Natural killer cell (primary cell): ENCODE results near the gene TBATA. TPM values are rescaled to one million over a fixed set of nuclear protein-coding genes. Genes with fewer than 3 reads are reported as not detected.
"Not testable (repeated sequence)": the region's sequence is repeated elsewhere in the genome, so short reads cannot be mapped to it uniquely, and the experiment has no call there.

Source experiments
- ATAC-seq, 3 donors: fragments of 150-1000 bp in 2 of 3; fragments of 200-7000 bp in 1 of 3; cut with Tn5 transposase; 1 replicate in 1 of 3; 2 replicates in 2 of 3; pipeline ENCODE4 v1.10.0; 2021; ENCODE audit warnings: mild to moderate bottlenecking in 2 of 3, moderate library complexity in 2 of 3
- DNase-seq, 2 donors: peaks; one replicate each; pipeline versions ENCODE4 v3.0.0 to v3.0.0-alpha.2; 2013 to 2021; ENCODE audit warnings: mixed read lengths in 1 of 2
- H3K27ac ChIP-seq: one replicate; pipeline ENCODE4 v1.5.1; 2013; ENCODE audit warnings: mild to moderate bottlenecking, low read length
- H3K27me3 ChIP-seq: one replicate; pipeline ENCODE4 v1.6.1; 2013; ENCODE audit warnings: low read length; ENCODE audit not compliant: control insufficient read depth, insufficient read depth
- H3K36me3 ChIP-seq: one replicate; pipeline ENCODE4 v1.6.1; 2013; ENCODE audit warnings: low read length; ENCODE audit not compliant: control insufficient read depth, insufficient read depth
- H3K4me1 ChIP-seq: one replicate; pipeline ENCODE4 v1.6.1; 2013; ENCODE audit warnings: low read length; ENCODE audit not compliant: control insufficient read depth, insufficient read depth
- H3K4me3 ChIP-seq: one replicate; pipeline ENCODE4 v1.5.1; 2013; ENCODE audit warnings: low read length
- H3K9me3 ChIP-seq: one replicate; pipeline ENCODE4 v1.6.1; 2013; ENCODE audit warnings: low read length; ENCODE audit not compliant: control insufficient read depth, insufficient read depth
- H3K27ac Mint-ChIP-seq, 2 donors: one replicate each; pipeline ENCODE4 v1.8.0; 2022; ENCODE audit warnings: mild to moderate bottlenecking in 2 of 2, mixed read lengths in 2 of 2, moderate library complexity in 1 of 2
- H3K27me3 Mint-ChIP-seq, 2 donors: one replicate each; pipeline ENCODE4 v1.8.0; 2022; ENCODE audit warnings: low read depth in 2 of 2, mixed read lengths in 2 of 2
- H3K36me3 Mint-ChIP-seq: one replicate; pipeline ENCODE4 v1.8.0; 2022; ENCODE audit warnings: mixed read lengths
- H3K4me1 Mint-ChIP-seq, 2 donors: one replicate each; pipeline ENCODE4 v1.8.0; 2022; ENCODE audit warnings: mixed read lengths in 2 of 2
- H3K4me3 Mint-ChIP-seq: one replicate; pipeline ENCODE4 v1.8.0; 2022; ENCODE audit warnings: mild to moderate bottlenecking, moderate library complexity, mixed read lengths
- H3K9me3 Mint-ChIP-seq, 2 donors: one replicate each; pipeline ENCODE4 v1.8.0; 2022; ENCODE audit warnings: mixed read lengths in 2 of 2
- WGBS: methylation state at CpG from one replicate; pipeline ENCODE4 v1.1.7; 2013; ENCODE audit warnings: missing lambda C conversion rate; ENCODE audit not compliant: insufficient coverage; 5-methylcytosine and 5-hydroxymethylcytosine counted together
- intact Hi-C: fragments of 100-400 bp; cut with micrococcal nuclease; formaldehyde crosslinking; loops from one replicate; pipeline ENCODE4 v1.14.2; 2022
- total RNA-seq, 4 donors: library from RNA; stranded (reverse); fragments of 120-200 nt in 1 of 4; gene quantifications; one replicate each; pipeline versions ENCODE4 v1.2.3 to v1.2.4, GENCODE V29; 2013 to 2022
- TF ChIP-seq, protein P1 (sequence below): fragments of 200-600 bp; IDR thresholded peaks from one replicate; pipeline ENCODE4 v1.8.0; 2022; ENCODE audit warnings: antibody characterized with exemption

Gene TBATA
- total RNA-seq, 3 donors from 2014 or later (not counting 1 experiment from before 2014, with no cell fraction given): 0.16 TPM; not detected in 2

DNA sequence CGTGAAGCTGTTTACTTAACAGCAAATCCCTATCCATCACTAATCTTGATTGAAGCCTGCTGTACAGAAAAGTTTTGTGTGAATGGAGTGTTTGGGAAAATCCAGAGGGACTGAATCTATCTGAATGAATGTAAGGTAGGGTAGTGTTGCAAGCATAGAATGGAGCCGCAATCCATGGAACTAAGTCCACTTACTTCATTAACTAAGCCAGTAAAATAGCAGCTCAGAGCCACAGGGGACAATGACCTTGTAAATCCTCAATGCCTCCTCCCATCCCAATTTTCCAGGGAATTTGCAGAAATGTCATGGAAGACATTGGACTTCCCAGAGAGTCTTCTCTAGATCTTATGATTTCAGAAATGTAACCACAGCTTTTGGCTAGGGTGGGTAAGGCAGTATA lies 15.2 kb downstream of the TBATA start:
- DNase-seq (no peak), ATAC-seq (no peak)
- intact Hi-C loops: no loop called here
- no peak overlapping the region for H3K27ac Mint-ChIP-seq
- peaks cover 0 to 3% of the 10 kb centered on the region in 2 donors for H3K27me3 Mint-ChIP-seq
- H3K4me3 Mint-ChIP-seq: no peak overlapping the region
- no peaks in the 10 kb centered on the region for H3K9me3 ChIP-seq
- TF ChIP-seq, protein P1, sequence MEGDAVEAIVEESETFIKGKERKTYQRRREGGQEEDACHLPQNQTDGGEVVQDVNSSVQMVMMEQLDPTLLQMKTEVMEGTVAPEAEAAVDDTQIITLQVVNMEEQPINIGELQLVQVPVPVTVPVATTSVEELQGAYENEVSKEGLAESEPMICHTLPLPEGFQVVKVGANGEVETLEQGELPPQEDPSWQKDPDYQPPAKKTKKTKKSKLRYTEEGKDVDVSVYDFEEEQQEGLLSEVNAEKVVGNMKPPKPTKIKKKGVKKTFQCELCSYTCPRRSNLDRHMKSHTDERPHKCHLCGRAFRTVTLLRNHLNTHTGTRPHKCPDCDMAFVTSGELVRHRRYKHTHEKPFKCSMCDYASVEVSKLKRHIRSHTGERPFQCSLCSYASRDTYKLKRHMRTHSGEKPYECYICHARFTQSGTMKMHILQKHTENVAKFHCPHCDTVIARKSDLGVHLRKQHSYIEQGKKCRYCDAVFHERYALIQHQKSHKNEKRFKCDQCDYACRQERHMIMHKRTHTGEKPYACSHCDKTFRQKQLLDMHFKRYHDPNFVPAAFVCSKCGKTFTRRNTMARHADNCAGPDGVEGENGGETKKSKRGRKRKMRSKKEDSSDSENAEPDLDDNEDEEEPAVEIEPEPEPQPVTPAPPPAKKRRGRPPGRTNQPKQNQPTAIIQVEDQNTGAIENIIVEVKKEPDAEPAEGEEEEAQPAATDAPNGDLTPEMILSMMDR: no peak
- no peak overlapping the region for H3K27ac ChIP-seq
- H3K4me1 Mint-ChIP-seq: peaks cover 0 to 4% of the 10 kb centered on the region in 2 donors
- no peak overlapping the region for H3K4me3 ChIP-seq
- 100% methylated on average over 1 of the region's 2 CpGs for WGBS
- H3K4me1 ChIP-seq: no peaks in the 10 kb centered on the region
- H3K9me3 Mint-ChIP-seq: no peaks in the 10 kb centered on the region
- no peaks in the 10 kb centered on the region for H3K36me3 ChIP-seq
- H3K27me3 ChIP-seq: no peaks in the 10 kb centered on the region
- H3K36me3 Mint-ChIP-seq: no peaks in the 10 kb centered on the region

DNA sequence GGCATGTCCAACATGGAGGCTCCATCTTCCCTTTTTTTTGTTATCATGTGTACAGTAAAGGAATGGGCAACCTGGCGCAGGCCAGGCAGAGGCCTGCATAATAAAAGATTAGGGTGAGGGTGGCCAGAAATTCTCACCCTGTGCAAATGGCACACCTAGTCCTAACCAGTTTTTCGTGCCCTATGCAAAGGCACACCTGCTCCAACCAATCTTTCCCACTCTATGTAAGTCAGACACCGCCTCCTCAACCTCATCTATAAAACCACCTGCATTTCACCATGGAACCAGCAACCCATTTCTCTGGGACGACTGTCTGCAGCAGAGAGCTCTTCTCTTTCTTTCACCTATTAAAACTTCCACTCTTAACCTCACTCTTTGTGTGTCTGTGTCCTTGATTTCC lies 16.1 kb downstream of the TBATA start:
- DNase-seq (peak in 1 of 2 donors; percentile 3), ATAC-seq (no peak)
- Mint-ChIP-seq H3K4me1 (peaks cover 0 to 4% of the 10 kb centered on the region in 2 donors), H3K4me3 (no peak overlapping the region), H3K27me3 (peaks cover 0 to 3% of the 10 kb centered on the region in 2 donors), H3K36me3 (no peaks in the 10 kb centered on the region), H3K9me3 (no peaks in the 10 kb centered on the region), H3K27ac (no peak overlapping the region)
- intact Hi-C loops: no loop called here
- H3K27ac ChIP-seq: no peak overlapping the region
- H3K27me3 ChIP-seq: no peaks in the 10 kb centered on the region
- H3K4me1 ChIP-seq: no peaks in the 10 kb centered on the region
- H3K9me3 ChIP-seq: no peaks in the 10 kb centered on the region
- 62% methylated on average over 3 of the region's 4 CpGs for WGBS
- no peak overlapping the region for H3K4me3 ChIP-seq
- no peaks in the 10 kb centered on the region for H3K36me3 ChIP-seq
- TF ChIP-seq, protein P1: no peak

DNA sequence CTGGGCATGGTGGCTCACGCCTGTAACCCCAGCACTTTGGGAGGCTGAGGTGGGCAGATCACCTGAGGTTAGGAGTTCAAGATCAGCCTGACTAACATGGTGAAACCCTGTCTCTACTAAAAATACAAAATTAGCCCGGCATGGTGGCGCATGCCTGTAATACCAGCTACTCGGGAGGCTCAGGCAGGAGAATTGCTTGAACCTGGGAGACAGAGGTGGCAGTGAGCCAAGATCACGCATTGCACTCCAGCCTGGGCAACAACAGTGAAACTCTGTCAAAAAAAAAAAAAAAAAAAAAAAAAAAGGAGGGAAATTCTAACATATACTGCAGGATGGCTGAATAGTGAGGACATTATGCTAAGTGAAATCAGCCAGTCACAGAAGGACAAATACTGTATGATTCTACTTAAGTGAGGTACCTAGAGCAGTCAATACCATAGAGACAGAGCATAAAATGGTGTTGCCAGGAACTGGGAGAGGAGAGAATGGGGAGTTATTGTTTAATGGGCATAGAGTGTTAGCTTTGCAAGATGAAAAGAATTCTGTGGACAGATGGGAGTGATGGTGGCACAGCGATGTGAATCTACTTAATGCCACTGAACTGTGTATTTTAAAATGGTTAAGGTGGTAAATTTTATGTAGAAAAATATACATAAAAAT lies 17.0 kb downstream of the TBATA start:
- WGBS: 88% methylated on average over 6 of the region's 6 CpGs
- H3K4me1 ChIP-seq, H3K9me3 ChIP-seq, H3K4me3 Mint-ChIP-seq, H3K27ac ChIP-seq, ATAC-seq, H3K27me3 ChIP-seq, DNase-seq, H3K36me3 Mint-ChIP-seq, H3K27me3 Mint-ChIP-seq, H3K9me3 Mint-ChIP-seq, H3K27ac Mint-ChIP-seq, intact Hi-C loops, H3K4me3 ChIP-seq, H3K36me3 ChIP-seq, H3K4me1 Mint-ChIP-seq: not testable (repeated sequence)

DNA sequence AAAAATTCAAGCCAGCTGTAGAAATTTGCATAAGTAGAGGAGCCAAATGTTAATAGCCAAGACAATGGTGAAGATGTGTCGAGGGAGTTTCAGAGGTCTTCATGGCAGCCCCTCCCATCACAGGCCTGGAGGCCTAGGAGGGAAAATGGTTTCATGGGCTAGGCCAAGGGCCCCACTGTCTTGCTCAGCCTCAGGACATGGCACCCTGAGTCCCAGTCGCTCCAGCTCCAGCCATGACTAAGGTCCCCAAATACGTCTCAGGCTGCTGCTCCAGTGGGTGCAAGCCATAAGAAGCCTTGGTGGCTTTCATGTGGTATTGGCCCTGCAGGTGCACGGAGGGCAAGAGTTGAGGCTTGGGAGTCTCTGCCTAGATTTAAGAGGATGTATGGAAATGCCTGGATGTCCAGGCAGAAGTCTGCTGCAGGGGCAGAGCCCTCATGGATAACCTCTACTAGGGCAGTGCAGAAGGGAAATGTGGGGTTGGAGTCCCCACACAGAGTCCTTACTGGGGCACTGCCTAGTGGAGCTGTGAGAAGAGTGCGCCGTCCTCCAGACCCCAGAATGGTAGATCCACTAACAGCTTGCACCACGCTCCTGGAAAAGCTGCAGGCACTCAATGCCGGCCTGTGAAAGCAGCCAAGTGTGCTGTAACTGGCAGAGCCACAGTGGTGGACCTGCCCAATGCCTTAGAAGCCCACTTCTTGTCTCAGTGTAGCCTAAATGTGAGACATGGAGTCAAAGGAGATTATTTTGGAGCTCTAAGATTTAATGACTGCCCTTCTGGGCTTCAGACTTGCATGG lies 19.2 kb downstream of the TBATA start:
- no peaks in the 10 kb centered on the region for H3K36me3 Mint-ChIP-seq

More for the DNA sequence above, 19.2 kb downstream of the TBATA start:
- no peaks in the 10 kb centered on the region for H3K9me3 Mint-ChIP-seq
- Histone ChIP-seq H3K4me1 (no peaks in the 10 kb centered on the region), H3K9me3 (no peaks in the 10 kb centered on the region), H3K27me3 (no peaks in the 10 kb centered on the region), H3K36me3 (no peaks in the 10 kb centered on the region), H3K4me3 (no peak overlapping the region), H3K27ac (no peak overlapping the region)
- no peak for ATAC-seq
- H3K4me3 Mint-ChIP-seq: no peak overlapping the region
- H3K4me1 Mint-ChIP-seq: no peaks in the 10 kb centered on the region
- no peak overlapping the region for H3K27ac Mint-ChIP-seq
- WGBS: 92% methylated on average over 8 of the region's 8 CpGs
- intact Hi-C loops: no loop called here
- TF ChIP-seq, protein P1: no peak
- H3K27me3 Mint-ChIP-seq: peaks cover 0 to 3% of the 10 kb centered on the region in 2 donors
- no peak for DNase-seq
